K562 (cell line): Measurements from ENCODE around the gene COL24A1. TPM values are rescaled to one million over a fixed set of nuclear protein-coding genes. Genes with fewer than 3 reads are reported as not detected.

Experiments
- ATAC-seq: fragments of 200-7000 bp; cut with Tn5 transposase; 3 replicates; pipeline ENCODE4 v1.9.1; 2020; ENCODE audit warnings: moderate library complexity
- BruUV-seq: library from RNA; stranded (reverse); fragments of 400-500 nt; replicated peaks from 2 replicates; lab custom pipeline; 2021; lab: Mats Ljungman, UMichigan
- CTCF ChIA-PET: fragments of 300-600 bp; formaldehyde crosslinking; extraction: SDS; loops from one replicate; lab custom pipeline; 2021; ENCODE audit warnings: low intra/inter-chr PET ratio; lab: Yijun Ruan, JAX
- POLR2A ChIA-PET: fragments of 300-600, 350-650 bp; sonication (Branson Sonifier 250); formaldehyde crosslinking; extraction: SDS; loops from one replicate; lab custom pipeline; 2021; ENCODE audit warnings: antibody characterized with exemption, inconsistent platforms; lab: Yijun Ruan, JAX
- DNase-seq, 4 experiments: peaks; one replicate each; pipeline versions ENCODE4 v3.0.0 to v3.0.0-alpha.2; 2011 to 2018; ENCODE audit warnings: low spot score in 3 of 4, mixed read lengths in 3 of 4; ENCODE audit errors: extremely low read depth in 1 of 4
- FAIRE-seq: peaks from 2 replicates; lab custom pipeline; 2011; peaks lifted over from hg19 to GRCh38; lab: Jason Lieb, UNC
- H2AFZ ChIP-seq: 2 replicates; pipeline ENCODE4 v1.6.0; 2011; ENCODE audit warnings: low read depth, low read length, control low read depth, inconsistent platforms
- H3K27ac ChIP-seq: fragments of 200-600 bp; 3 replicates; pipeline ENCODE4 v1.8.0; 2011; ENCODE audit warnings: low read depth, mild to moderate bottlenecking, control low read depth, inconsistent platforms, low read length, moderate library complexity, mixed read lengths; ENCODE audit errors: extremely low read depth
- H3K27me3 ChIP-seq, 2 experiments: fragments of 300-600 bp in 1 of 2; 2 replicates in 1 of 2; 3 replicates in 1 of 2; pipeline versions ENCODE4 v1.6.0 to v1.8.0; 2011; ENCODE audit warnings: inconsistent platforms in 2 of 2, low read length in 2 of 2, mild to moderate bottlenecking in 1 of 2, mixed read lengths in 1 of 2, moderate library complexity in 1 of 2; ENCODE audit not compliant: control insufficient read depth in 2 of 2, insufficient read depth in 2 of 2
- H3K36me3 ChIP-seq: fragments of 300-600 bp; 3 replicates; pipeline ENCODE4 v1.8.0; 2011; ENCODE audit warnings: mild to moderate bottlenecking, low read length, inconsistent platforms; ENCODE audit not compliant: control insufficient read depth, insufficient read depth
- H3K4me1 ChIP-seq, 2 experiments: fragments of 200-600 bp in 1 of 2; replicated peaks in 1 of 2; 2 replicates in 1 of 2; 3 replicates in 1 of 2; pipeline versions ENCODE4 v1.5.1 to v1.8.0; 2011; ENCODE audit warnings: inconsistent platforms in 2 of 2, low read length in 2 of 2, mild to moderate bottlenecking in 1 of 2, mixed read lengths in 1 of 2, moderate library complexity in 1 of 2; ENCODE audit not compliant: control insufficient read depth in 2 of 2, insufficient read depth in 2 of 2
- H3K4me2 ChIP-seq: 2 replicates; pipeline ENCODE4 v1.6.1; 2011; ENCODE audit warnings: low read length, control low read depth, inconsistent platforms, mixed read lengths; ENCODE audit not compliant: insufficient read depth
- H3K4me3 ChIP-seq: fragments of 200-600 bp; sonication (generic), shearing (Covaris generic); 2 replicates; pipeline ENCODE4 v1.5.1; 2016; ENCODE audit warnings: control low read depth, inconsistent platforms
- H3K79me2 ChIP-seq: fragments of 200-600 bp; 3 replicates; pipeline ENCODE4 v1.8.0; 2011; ENCODE audit warnings: low read length, inconsistent platforms; ENCODE audit not compliant: control insufficient read depth, insufficient read depth
- H3K9ac ChIP-seq, 2 experiments: 2 replicates each; pipeline versions ENCODE4 v1.6.0 to v1.6.1; 2011; ENCODE audit warnings: low read depth in 2 of 2, low read length in 2 of 2, control low read depth in 1 of 2, inconsistent platforms in 1 of 2, mild to moderate bottlenecking in 1 of 2, mixed read lengths in 1 of 2; ENCODE audit not compliant: insufficient read depth in 1 of 2
- H3K9me1 ChIP-seq: one replicate; pipeline ENCODE4 v1.6.0; 2011; ENCODE audit warnings: inconsistent platforms, mild to moderate bottlenecking, low read length, moderate library complexity; ENCODE audit not compliant: control insufficient read depth, insufficient read depth
- H3K9me3 ChIP-seq: replicated peaks from 2 replicates; pipeline ENCODE4 v1.5.1; 2011; ENCODE audit warnings: low read depth, low read length, inconsistent platforms; ENCODE audit not compliant: control insufficient read depth, insufficient read depth
- H4K20me1 ChIP-seq: replicated peaks from 2 replicates; pipeline ENCODE4 v1.6.1; 2011; ENCODE audit warnings: low read length, inconsistent platforms, mixed read lengths; ENCODE audit not compliant: control insufficient read depth, insufficient read depth
- FIP1L1 ChIP-seq: fragments of 200-400 bp; formaldehyde crosslinking; IDR thresholded peaks from 2 replicates; pipeline ENCODE4 v1.6.1; 2018; ENCODE audit warnings: mild to moderate bottlenecking, low read depth, low read length; ENCODE audit not compliant: poor library complexity, severe bottlenecking
- ZBTB33 ChIP-seq: sonication (generic); formaldehyde crosslinking; IDR thresholded peaks from 2 replicates; pipeline ENCODE4 v1.8.1; 2023; ENCODE audit warnings: mild to moderate bottlenecking, missing genetic modification reagents
- ZHX1 ChIP-seq: fragments of 150-350 bp; conservative IDR thresholded peaks from 2 replicates; pipeline ENCODE4 v1.6.1; 2014; ENCODE audit warnings: low read length
- ZNF134 ChIP-seq: fragments of 250-450 bp; sonication (Bioruptor Pico); conservative IDR thresholded peaks from 2 replicates; pipeline ENCODE4 v1.4.0; 2020
- WGBS: fragments of 100-300 bp; shearing (Covaris generic); methylation state at CpG from one replicate; pipeline ENCODE4 v1.1.6; 2016; ENCODE audit warnings: low coverage, mixed read lengths; ENCODE audit not compliant: insufficient coverage; ENCODE audit errors: missing lambda C conversion rate; 5-methylcytosine and 5-hydroxymethylcytosine counted together
- in situ Hi-C: fragments of 300-500 bp; cut with MboI; formaldehyde crosslinking; loops from 4 replicates; pipeline ENCODE4 v1.15.0; 2018; ENCODE audit warnings: inconsistent platforms, mixed read lengths
- intact Hi-C: fragments of 100-400 bp; cut with micrococcal nuclease; formaldehyde crosslinking; loops from 2 replicates; pipeline ENCODE4 v1.14.2; 2022
- polyA plus RNA-seq, 8 experiments: library from polyadenylated mRNA; depleted of rRNA in 4 of 8; stranded (reverse) in 5 of 8; unstranded in 3 of 8; fragments of >200 nt; fragmentation: Nextera tagmentation in 2 of 8; fragmentation: Illumina TruSeq in 1 of 8; extraction: Ambion mirVana in 2 of 8; extraction: Trizol in 1 of 8; gene quantifications; 2 replicates each; pipeline versions ENCODE4 v1.2.1 to v1.2.3, GENCODE V29; 2011 to 2014; ENCODE audit warnings: inconsistent platforms in 1 of 8, missing spikeins in 1 of 8
- total RNA-seq, 7 experiments: library from RNA; depleted of rRNA in 6 of 7; stranded (reverse); fragments of >200 nt in 6 of 7; fragmentation: Illumina TruSeq in 2 of 7; extraction: Trizol in 2 of 7; gene quantifications; 2 replicates each; pipeline versions ENCODE4 v1.2.1 to v1.2.3, GENCODE V29; 2011 to 2021; ENCODE audit warnings: low replicate concordance in 1 of 7

Gene COL24A1
- total and polyA plus RNA-seq, 9 of the 15 experiments (the other 6 are each of a cell fraction or from before 2014, with no cell fraction given), result 0.01 to 0.06 (median 0.03) TPM; not detected in 2

- Histone ChIP-seq H3K27ac (no peak overlapping the region), H3K4me1 (no peaks in the 10 kb centered on the region), H3K9me1 (no peaks in the 10 kb centered on the region), H3K36me3 (no peaks in the 10 kb centered on the region), H3K4me2 (no peak overlapping the region)
- no peak for TF ChIP-seq ZBTB33 (CRISPR knock-in tag)
- no peak for TF ChIP-seq ZNF134 (CRISPR knock-in tag)
- TF ChIP-seq FIP1L1, result no peak
- no peak for TF ChIP-seq ZHX1
- TF ChIP-seq, all 486 proteins: peak for 0
- no peak overlapping the region for H2AFZ ChIP-seq
- H3K4me3 ChIP-seq, result no peak overlapping the region
- intact Hi-C loops, result no loop called here
- ATAC-seq, result no peak
- no peak for FAIRE-seq
- H3K79me2 ChIP-seq, result no peaks in the 10 kb centered on the region
- no peak for DNase-seq
- in situ Hi-C loops, result no loop called here
- no peaks in the 10 kb centered on the region for H4K20me1 ChIP-seq
- ChIA-PET CTCF (no interaction called here), POLR2A (interaction anchor here (0.6 kb wide), 1 partner anchor 486 kb away, joined by 4 read pairs; no protein-coding TSS in a partner anchor)
- WGBS, result 0% methylated on average over 4 of the region's 4 CpGs
- no peaks in the 10 kb centered on the region for H3K9me3 ChIP-seq
- BruUV-seq, result no TSS peak
- H3K27me3 ChIP-seq, result no peaks in the 10 kb centered on the region
- H3K9ac ChIP-seq, result no peak overlapping the region
Observed at GRCh38 chr1:85938829-85939228, 217.7 kb downstream of the COL24A1 start.
